HK-2 (cell line): ENCODE results near the gene AGTPBP1.
A peak's percentile ranks its signal among the peaks of the same experiment; 100 is the strongest.
"Not testable (repeated sequence)": the region's sequence is repeated elsewhere in the genome, so short reads cannot be mapped to it uniquely, and the experiment has no call there.

Source experiments
- DNase-seq: peaks from one replicate; pipeline ENCODE4 v3.0.0-alpha.2; 2018; ENCODE audit not compliant: unreplicated experiment

Gene AGTPBP1, protein sequence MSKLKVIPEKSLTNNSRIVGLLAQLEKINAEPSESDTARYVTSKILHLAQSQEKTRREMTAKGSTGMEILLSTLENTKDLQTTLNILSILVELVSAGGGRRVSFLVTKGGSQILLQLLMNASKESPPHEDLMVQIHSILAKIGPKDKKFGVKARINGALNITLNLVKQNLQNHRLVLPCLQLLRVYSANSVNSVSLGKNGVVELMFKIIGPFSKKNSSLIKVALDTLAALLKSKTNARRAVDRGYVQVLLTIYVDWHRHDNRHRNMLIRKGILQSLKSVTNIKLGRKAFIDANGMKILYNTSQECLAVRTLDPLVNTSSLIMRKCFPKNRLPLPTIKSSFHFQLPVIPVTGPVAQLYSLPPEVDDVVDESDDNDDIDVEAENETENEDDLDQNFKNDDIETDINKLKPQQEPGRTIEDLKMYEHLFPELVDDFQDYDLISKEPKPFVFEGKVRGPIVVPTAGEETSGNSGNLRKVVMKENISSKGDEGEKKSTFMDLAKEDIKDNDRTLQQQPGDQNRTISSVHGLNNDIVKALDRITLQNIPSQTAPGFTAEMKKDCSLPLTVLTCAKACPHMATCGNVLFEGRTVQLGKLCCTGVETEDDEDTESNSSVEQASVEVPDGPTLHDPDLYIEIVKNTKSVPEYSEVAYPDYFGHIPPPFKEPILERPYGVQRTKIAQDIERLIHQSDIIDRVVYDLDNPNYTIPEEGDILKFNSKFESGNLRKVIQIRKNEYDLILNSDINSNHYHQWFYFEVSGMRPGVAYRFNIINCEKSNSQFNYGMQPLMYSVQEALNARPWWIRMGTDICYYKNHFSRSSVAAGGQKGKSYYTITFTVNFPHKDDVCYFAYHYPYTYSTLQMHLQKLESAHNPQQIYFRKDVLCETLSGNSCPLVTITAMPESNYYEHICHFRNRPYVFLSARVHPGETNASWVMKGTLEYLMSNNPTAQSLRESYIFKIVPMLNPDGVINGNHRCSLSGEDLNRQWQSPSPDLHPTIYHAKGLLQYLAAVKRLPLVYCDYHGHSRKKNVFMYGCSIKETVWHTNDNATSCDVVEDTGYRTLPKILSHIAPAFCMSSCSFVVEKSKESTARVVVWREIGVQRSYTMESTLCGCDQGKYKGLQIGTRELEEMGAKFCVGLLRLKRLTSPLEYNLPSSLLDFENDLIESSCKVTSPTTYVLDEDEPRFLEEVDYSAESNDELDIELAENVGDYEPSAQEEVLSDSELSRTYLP

DNA sequence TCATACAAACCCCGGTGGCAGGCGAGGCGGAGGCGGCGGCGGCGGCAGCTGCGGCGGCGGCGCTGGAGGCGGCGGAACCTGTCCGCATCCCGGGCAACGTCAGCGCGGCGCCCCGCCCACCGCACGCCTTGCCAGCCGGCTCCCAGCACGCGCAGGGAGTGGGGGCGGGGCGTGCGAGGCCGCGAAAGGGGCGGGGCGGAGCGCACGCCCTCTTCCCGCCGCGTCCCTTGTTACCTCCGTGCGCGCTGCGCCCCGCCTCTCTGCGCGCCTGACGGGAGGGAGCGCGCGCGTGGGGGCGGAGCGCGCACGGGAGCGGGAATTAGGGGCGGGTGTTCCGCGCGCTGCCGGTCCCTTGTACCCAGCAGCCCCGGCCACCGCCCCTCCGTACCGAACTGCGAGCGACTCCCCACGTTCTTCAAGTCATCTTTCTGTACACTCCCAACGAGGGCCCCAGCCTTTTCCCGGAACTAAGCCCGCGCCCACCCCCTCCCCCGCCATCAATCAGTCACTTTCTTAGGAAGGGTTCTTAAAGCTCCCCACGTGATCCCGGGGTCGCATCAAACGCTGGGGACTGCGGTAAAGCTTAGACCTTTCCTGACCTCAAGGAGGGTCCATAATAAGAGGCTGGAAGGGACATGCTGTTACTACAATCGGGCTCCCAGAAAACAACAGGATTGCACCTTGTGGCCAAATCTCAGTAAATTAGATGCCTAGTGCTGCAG, at the start of gene AGTPBP1:
TSS of gene AGTPBP1 (minus strand) at position 80 of the 722 bp plus-strand sequence. CDS start 29,421 bp downstream, outside the sequence.
- DNase-seq, result peak; percentile 92

DNA sequence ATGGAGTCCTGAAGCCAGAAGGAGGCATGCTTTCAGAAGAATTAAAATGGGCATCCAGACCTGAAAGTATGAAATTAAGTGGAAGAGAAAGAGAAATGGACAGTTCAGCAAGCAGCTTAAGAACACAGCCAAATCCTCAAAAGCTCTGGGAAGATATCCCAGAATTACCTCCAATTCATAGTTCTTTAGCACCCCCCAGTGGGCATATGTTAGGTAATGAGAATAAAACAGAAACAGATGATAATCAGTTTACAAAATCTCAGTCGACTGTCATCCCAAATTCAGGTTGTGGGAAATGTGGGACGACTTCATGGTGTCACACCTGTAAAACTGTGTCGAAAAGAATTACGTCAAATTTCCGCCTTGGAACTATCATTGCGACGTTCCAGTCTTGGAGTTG, 44.4 kb upstream of the AGTPBP1 start:
- not testable (repeated sequence) for DNase-seq

DNA sequence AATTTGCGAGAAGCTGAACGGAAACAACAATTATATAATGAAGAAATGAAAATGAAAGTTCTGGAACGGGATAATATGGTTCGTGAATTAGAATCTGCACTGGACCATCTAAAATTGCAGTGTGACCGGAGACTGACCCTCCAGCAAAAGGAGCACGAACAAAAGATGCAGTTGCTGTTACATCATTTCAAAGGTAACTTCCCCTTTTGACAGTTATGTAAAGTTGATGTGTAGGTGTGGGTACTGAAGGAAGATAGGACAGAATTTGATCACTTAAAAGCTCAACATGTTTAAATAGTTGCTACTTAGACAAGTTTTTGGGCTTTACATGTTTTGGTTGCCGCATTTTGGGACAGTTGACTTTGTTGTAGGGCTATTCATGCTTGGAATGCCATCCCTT, 32.1 kb upstream of the AGTPBP1 start:
- not testable (repeated sequence) for DNase-seq

DNA sequence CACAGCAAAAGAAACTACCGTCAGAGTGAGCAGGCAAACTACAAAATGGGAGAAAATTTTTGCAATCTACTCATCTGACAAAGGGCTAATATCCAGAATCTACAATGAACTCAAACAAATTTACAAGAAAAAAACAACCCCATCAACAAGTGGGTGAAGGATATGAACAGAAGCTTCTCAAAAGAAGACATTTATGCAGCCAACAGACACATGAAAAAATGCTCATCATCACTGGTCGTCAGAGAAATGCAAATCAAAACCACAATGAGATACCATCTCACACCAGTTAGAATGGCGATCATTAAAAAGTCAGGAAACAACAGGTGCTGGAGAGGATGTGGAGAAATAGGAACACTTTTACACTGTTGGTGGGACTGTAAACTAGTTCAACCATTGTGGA, 20.0 kb upstream of the AGTPBP1 start:
- not testable (repeated sequence) for DNase-seq

DNA sequence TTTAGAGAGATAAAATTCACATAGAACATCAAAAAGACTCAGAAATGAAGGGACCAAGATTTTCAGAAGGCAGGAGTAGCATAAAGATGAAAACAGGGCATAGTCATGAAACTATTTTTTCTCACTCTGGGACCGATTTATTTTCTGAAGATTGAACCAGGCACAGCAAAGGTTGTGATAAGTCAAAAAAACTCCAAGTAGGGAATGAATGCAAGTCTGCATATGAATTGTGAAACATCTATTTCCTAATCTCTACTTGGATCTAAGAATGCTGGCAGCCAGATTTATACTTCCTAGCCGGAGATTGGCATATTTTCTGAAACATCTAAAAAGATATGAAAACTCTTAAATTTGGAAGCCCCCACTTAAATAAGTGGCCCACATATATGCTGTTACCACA, 16.0 kb upstream of the AGTPBP1 start:
- DNase-seq, result not testable (repeated sequence)

DNA sequence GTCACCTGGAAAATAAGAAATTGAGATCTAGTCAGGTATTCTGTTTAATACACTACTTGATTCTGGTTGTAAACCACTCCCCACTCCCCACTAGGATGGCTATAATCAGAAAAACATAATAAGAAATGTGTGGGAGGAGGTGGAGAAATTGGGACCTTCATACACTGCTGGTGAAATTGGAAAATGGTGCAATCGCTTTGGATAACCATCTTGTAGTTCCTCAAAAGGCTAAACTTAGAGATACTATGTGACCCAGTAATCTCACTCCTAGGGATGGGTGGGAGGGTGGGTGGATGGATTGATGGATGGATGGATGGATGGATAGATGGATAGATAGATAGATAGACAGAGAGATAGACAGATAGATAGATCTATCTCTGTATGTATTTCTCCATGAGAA, 14.5 kb upstream of the AGTPBP1 start:
- not testable (repeated sequence) for DNase-seq

DNA sequence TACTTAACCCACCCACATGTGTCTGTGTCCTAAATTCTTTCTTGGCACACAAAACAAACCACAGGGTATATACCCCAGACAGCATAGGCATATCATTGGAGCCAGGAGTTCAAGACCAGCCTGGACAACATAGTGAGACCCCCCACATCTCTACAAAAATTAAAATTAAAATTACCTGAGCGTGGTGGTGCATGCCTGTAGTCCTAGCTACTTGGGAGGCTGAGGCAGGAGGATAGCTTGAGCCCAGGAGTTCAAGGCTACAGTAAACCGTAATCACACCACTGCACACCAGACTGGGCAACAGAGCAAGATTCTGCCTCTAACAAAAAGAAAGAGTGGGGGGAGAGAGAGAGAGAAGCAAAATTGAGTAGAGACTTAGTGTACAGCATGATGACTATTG, 4.6 kb upstream of the AGTPBP1 start:
- DNase-seq, result no peak

DNA sequence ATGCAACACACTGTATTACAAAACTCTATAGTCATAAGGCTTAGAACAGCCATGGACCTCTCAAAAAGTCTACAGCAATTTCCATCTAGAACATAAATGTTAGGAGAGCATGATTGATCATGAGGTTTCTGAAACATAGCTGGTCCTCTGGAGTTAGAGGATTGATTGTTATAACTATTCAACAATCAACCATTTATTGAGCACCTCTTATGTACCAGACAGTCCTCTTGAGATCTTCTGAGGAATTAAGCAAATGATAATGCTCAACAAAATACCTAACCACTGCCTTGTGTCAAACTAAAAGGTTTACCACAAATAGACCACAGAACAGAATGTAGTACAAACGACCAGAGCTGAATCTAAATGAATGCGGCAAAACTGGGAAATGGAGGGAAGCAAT, 3.4 kb upstream of the AGTPBP1 start:
- DNase-seq, result no peak

DNA sequence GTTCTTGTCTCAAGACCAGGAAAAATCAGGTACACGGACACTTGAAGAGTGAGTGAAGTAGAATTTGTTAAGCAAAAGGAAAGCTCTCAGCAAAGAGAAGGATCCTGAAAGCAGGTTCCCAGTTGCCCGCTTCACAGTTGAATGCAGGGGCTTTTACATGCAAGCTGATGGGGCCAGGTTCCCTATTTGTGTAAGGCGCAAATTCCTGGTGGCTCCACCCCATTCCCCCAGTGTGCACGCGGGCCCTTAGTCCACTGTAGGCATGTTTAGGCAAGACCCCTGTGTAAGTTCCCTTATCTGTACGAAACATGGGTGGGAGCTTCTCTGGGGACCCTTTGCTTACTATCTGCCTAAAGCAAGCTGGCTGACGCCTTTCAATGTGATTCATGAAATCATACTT, 2.7 kb upstream of the AGTPBP1 start:
- no peak for DNase-seq

DNA sequence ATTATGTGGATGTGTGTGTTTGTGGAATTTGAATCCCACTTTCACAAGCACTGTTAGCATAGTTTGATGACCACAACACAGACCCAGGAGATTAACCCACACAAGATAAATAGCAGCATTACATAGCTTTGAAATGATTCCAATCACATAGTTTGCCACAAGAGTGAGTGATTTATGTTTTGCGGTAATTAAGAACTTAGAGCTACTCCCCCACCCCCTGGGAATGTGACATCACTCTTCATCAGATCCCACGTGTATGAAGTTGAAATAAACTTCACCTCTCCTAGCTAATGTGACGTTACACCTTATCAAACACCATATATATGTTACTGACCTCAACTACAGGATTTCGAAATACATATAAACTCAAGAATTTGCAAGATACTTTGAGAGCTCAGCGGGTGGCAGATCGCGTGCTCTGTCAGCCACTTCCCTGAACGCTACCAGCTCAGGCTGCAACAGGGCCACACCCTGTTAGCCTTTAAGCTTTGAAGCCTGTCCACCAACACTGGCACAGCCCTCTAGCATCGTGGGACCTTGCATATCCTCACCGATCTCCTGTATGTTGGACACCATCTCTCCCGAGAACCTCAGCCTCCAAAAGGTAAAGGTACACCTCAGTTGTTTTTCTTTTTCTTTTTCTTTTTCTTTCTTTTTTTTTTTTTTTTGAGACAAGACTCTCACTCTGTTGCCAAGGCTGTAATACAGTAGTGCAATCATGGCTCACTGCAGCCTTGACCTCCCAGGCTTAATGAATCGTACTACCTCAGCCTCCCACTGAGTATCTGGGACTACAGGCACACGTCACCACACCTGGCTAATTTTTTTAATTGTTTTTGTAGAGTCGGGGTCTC, 1.7 kb upstream of the AGTPBP1 start:
- peak; percentile 22 for DNase-seq

DNA sequence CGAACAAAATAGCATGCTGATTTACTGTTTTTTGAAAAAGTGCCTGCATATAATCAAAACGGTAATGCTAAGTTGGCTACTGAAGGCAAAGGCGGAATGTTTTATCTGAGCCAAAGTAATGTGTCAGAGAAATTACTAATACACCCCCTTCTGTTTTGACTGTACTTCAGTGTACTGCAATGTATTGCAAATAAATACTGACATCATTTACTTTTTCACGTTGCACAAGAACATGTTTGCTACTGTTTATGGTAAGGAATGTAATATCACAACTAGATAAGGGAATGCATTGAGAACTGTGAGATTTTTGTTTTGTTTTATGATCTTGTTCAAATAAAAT, 813 bp upstream of the AGTPBP1 start:
- no peak for DNase-seq

DNA sequence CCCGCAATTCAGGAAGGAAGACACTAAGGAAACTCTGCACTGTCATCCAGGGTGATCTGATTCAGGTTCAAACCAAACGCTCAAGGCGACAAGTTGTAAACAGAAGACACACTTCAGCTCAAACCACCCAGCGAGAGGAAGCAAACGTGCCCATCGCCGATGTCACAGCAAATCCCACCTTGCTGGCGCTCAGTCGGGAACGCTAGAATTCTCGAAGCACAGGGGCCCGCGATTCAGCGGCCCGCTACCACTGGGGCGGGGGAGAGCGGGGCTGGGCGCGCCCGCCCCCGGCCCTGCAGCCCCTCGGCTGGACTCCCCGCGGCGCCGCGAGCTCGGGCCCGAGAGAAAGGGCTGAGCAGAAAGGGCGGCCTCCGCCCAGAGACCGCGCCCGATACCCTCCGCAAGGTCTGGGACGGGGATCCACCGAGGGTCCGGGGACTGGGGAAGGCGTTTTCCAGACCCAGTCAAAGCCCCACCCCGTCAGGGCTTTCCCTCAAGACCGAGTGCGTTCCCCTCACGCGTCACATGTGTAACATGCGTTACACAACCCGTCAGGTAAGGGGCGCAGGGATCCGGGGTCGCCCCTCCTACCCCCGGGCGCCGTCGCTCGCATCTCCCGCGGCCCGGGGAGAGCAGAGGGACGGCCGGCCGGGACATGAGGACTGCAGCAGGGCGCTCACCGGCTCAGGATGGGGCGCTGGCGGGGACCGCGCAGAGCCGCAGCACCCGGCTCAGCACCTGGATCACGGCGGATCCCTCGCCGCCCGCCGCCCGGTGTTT, 469 bp downstream of the AGTPBP1 start:
- peak; percentile 44 for DNase-seq

DNA sequence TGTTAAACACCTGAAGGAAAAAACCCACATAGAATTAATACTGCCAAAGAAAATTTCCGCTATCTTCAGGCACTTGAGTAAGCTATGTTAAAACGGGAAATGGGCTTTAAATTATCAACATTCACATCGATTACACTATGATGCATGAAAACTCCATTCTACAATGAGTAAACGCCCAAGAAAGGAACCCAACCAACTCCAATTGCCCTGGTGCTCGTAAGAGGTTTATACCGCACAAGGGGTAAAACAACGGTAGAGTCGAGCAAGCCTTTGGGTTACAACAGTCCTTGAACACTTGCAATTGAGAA, 1.0 kb downstream of the AGTPBP1 start:
- DNase-seq, result no peak

DNA sequence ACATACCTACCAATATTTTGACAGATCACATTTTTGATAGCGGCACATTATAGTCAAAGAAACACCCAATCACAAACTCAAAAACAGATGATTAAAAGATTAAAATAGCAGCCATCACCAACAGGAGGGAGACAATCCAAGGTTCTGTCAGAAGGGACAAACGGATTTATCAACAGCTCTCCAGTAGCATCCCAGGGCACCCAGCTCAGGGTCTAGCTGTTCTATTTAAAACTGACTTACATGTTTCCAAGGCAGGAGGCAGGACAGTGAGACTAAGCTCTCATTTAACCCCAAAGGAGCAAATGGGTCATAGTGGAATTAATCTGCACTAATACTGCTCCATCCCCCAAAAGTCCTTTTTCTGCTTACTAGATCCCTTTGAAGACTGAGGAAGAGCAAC, 3.2 kb downstream of the AGTPBP1 start:
- DNase-seq, result no peak

DNA sequence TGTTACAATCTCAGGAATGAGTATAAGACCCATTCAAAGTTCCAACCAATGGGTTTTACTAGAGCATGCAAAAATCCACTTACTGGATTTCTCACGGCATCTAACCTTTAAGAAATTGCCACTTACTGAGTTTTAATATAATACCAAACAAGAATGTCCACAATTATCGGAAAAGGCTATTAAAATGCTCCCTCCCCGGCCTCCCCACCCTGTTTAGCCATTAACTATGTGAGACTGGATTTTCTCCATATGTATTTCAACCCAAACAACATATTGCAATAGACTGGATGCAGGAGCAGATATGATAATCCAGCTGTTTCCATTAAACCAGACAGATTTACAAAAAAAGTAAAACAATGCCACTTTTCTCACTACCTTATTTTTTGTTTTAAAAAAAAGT, 4.1 kb downstream of the AGTPBP1 start:
- no peak for DNase-seq

DNA sequence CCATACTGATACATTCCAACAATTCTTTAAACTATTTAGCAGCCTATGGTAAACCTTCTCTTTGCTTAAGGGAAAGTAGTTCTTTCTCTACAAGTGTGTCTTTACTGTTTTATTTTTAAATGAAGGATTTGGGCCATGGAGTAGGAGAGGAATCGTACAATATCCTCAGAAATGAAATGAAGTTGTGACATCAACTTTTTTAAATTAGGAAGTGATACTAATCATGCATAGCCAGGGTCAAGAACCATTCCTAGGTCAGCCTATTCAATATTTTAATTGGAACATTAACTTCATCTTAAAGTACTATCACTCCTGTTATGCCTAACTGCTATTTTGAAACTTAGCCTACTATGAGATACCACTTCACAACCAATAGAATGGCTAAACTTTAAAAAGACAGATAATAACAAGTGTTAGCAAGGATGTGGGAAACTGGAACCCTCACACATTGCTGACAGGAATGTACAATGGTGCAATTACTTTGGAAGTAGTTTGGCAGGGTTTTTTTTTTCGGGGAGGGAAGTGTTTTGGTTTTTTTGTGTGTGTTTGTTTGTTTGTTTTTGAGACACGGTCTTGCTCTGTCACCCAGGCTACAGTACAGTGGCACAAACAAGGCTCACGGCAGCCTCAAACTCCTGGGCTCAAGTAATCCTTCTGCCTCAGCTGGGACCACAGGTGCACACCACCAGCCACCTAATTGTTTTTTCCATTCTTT, 10.7 kb downstream of the AGTPBP1 start:
- no peak for DNase-seq

DNA sequence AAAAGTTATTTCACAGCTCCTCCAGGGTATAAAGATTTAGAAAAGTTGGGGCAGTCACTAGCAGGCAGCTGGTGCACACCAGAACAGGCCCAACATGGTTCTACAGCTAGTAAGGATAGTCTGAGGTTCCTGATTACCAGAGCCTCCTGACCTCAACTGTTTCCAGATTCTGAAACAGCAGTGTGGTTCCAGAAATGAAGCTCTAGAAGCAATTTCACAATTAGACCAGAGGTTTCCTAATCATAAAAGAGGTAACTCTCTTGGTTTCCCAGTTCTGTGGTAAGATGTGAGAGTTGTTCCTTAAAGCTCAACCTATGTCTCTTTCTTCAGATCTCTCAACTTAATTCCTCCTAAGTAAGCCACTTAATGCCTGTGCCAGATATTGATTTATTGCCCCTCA, 11.9 kb downstream of the AGTPBP1 start:
- no peak for DNase-seq

DNA sequence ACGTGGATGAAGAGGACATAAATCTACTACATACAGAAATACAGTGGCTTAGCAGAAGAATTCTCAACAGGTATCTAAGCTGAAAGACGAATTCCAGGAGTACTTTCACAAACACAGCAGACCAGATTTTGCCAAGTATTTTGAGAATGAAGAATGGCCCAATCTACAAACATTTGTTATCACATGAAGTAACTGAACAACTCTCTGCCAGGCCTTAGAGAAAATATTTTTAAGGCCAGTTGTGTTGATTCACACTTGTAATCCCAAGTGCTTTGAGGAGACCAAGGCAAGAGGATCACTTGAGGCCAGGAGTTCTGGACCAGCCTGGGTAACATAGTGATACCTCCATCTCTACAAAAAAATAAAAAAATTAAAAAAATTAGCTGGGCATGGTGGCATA, 14.3 kb downstream of the AGTPBP1 start:
- DNase-seq, result no peak

DNA sequence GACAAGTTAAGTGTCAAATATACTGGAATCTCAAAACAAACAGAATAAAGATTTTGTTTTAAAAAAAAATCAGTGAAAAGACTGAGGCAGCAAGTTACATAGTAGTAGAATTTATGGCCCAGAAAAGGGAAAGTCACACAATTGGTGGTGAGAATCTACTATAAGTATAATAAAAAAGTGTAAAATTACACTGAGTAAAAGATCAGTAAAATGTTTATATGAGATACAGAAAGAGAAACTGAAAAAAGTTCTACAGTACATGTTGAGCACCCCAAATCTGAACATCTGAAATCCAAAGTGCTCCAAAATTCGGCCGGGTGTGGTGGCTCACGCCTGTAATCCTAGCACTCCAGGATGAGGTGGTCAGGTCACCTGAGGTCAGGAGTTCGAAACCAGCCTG, 15.0 kb downstream of the AGTPBP1 start:
- no peak for DNase-seq
